Central memory CD8-positive, alpha-beta T cell (primary cell): ENCODE data around the gene CD68.

Source experiments
- ATAC-seq: fragments of 150-1000 bp; cut with Tn5 transposase; replicated peaks from 2 replicates; pipeline ENCODE4 v1.10.0; 2022; ENCODE audit warnings: mild to moderate bottlenecking, moderate FRiP score, moderate number of reproducible peaks; ENCODE audit not compliant: poor library complexity, severe bottlenecking; ENCODE audit errors: extremely low read depth
- DNase-seq, 2 donors: peaks; one replicate each; pipeline ENCODE4 v3.0.0; 2021; ENCODE audit warnings: low spot score in 2 of 2
- H3K27ac Mint-ChIP-seq: one replicate; pipeline ENCODE4 v1.8.0; 2022; ENCODE audit warnings: low read depth, mild to moderate bottlenecking, moderate library complexity, mixed read lengths
- H3K27me3 Mint-ChIP-seq: one replicate; pipeline ENCODE4 v1.8.0; 2022; ENCODE audit warnings: mixed read lengths
- H3K36me3 Mint-ChIP-seq: one replicate; pipeline ENCODE4 v1.8.0; 2022; ENCODE audit warnings: mild to moderate bottlenecking, moderate library complexity, mixed read lengths; ENCODE audit not compliant: insufficient read depth
- H3K4me1 Mint-ChIP-seq: one replicate; pipeline ENCODE4 v1.8.0; 2022; ENCODE audit warnings: mixed read lengths
- H3K4me3 Mint-ChIP-seq: one replicate; pipeline ENCODE4 v1.8.0; 2022; ENCODE audit warnings: mild to moderate bottlenecking, moderate library complexity, mixed read lengths
- H3K9me3 Mint-ChIP-seq: one replicate; pipeline ENCODE4 v1.8.0; 2022; ENCODE audit warnings: mixed read lengths

Gene CD68

DNA sequence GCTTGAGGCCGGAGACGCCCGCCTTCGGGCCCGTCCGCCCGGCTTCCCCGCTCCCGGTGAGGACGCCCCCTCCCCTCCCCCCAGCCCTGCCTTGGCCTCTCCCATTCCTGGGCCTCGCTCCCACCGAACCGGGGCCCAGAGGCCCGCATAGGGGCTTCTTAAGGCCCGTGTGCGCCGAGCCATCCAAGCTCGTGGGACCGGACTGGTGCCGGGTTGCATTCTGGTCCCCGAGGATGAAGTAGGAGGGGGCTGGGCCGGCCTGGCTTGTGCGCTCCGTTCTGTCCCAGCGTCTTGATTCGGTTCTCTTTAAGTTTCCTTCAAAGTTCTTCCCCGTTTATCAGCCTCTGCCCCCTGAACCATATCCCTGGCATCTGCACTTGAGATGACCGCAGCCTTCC is 17.2 kb upstream of the CD68 start:
- Mint-ChIP-seq H3K9me3 (no peaks in the 10 kb centered on the region), H3K27me3 (no peaks in the 10 kb centered on the region), H3K36me3 (peaks cover 36% of the 10 kb centered on the region), H3K4me3 (peak overlapping the region; percentile 86), H3K27ac (peak overlapping the region; percentile 97), H3K4me1 (peaks cover 33% of the 10 kb centered on the region)
- ATAC-seq: no peak
- DNase-seq: no peak

DNA sequence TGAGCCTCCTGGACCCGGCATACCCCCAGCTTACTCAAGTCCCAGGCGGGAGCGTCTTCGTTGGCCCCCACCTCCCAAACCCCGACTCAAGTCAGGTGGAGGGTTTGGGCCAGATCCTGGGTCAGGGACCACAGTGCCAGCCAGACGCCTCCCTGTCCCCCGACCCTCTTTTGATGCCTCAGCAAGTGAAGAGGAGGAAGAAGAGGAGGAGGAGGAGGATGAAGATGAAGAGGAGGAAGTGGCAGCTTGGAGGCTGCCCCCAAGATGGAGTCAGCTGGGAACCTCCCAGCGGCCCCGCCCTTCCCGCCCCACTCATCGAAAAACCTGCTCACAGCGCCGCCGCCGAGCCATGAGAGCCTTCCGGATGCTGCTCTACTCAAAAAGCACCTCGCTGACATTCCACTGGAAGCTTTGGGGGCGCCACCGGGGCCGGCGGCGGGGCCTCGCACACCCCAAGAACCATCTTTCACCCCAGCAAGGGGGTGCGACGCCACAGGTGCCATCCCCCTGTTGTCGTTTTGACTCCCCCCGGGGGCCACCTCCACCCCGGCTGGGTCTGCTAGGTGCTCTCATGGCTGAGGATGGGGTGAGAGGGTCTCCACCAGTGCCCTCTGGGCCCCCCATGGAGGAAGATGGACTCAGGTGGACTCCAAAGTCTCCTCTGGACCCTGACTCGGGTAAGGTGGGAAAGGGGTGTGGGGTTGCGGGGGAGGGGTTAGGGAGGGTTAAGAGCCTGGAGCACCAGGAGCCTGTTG is 16.1 kb upstream of the CD68 start:
- Mint-ChIP-seq H3K4me1 (peaks cover 39% of the 10 kb centered on the region), H3K9me3 (no peaks in the 10 kb centered on the region), H3K36me3 (peaks cover 40% of the 10 kb centered on the region), H3K27me3 (no peaks in the 10 kb centered on the region), H3K27ac (no peak overlapping the region), H3K4me3 (peak overlapping the region; percentile 86)
- DNase-seq (no peak), ATAC-seq (no peak)

DNA sequence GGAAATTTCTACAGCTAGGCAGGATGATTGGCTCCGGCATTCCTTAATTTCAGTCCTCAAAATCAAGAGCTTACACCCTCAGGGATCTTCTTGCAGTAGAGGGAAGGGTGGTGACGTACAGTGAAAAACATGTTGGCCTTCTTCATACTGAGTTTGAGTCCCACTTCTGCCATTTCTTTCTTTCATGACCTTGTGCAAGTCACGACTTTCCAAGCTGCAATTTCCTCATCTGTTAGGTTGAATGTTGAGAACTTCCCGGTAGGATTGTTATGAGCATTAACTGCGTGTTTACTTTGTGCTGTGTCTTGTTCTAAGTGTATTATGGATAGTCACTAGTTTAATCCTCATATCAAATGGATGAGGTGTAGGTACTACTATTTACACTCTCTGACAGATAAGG is 9.9 kb upstream of the CD68 start:
- Mint-ChIP-seq H3K4me1 (peaks cover 32% of the 10 kb centered on the region), H3K27me3 (no peaks in the 10 kb centered on the region), H3K36me3 (peaks cover 46% of the 10 kb centered on the region), H3K27ac (no peak overlapping the region), H3K9me3 (no peaks in the 10 kb centered on the region), H3K4me3 (no peak overlapping the region)
- DNase-seq (no peak), ATAC-seq (no peak)

DNA sequence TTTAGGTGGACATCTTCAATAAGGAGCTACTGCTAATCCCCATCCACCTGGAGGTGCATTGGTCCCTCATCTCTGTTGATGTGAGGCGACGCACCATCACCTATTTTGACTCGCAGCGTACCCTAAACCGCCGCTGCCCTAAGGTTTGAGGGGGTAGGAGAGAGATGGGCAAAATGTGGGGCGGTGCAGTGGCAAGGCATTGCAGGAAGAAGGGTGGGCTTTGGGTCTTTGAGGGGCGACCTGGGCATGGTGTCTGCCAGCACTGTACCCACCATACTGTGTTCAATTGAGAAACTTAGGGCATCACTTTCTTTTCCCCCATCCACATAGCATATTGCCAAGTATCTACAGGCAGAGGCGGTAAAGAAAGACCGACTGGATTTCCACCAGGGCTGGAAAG is 9.1 kb upstream of the CD68 start:
- H3K36me3 Mint-ChIP-seq: peaks cover 53% of the 10 kb centered on the region
- H3K27me3 Mint-ChIP-seq: no peaks in the 10 kb centered on the region
- no peak for DNase-seq
- H3K27ac Mint-ChIP-seq: no peak overlapping the region
- ATAC-seq: no peak
- no peak overlapping the region for H3K4me3 Mint-ChIP-seq
- peaks cover 32% of the 10 kb centered on the region for H3K4me1 Mint-ChIP-seq
- no peaks in the 10 kb centered on the region for H3K9me3 Mint-ChIP-seq

DNA sequence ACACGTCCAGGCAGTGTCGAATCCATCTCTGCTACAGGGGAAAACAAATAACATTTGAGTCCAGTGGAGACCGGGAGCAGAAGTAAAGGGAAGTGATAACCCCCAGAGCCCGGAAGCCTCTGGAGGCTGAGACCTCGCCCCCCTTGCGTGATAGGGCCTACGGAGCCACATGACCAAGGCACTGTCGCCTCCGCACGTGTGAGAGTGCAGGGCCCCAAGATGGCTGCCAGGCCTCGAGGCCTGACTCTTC is 7.2 kb upstream of the CD68 start:
- H3K27ac Mint-ChIP-seq: peak overlapping the region; percentile 99
- H3K4me3 Mint-ChIP-seq: peak overlapping the region; percentile 100
- no peaks in the 10 kb centered on the region for H3K27me3 Mint-ChIP-seq
- DNase-seq (no peak), ATAC-seq (no peak)
- H3K36me3 Mint-ChIP-seq: peaks cover 59% of the 10 kb centered on the region
- peaks cover 42% of the 10 kb centered on the region for H3K4me1 Mint-ChIP-seq
- H3K9me3 Mint-ChIP-seq: no peaks in the 10 kb centered on the region

DNA sequence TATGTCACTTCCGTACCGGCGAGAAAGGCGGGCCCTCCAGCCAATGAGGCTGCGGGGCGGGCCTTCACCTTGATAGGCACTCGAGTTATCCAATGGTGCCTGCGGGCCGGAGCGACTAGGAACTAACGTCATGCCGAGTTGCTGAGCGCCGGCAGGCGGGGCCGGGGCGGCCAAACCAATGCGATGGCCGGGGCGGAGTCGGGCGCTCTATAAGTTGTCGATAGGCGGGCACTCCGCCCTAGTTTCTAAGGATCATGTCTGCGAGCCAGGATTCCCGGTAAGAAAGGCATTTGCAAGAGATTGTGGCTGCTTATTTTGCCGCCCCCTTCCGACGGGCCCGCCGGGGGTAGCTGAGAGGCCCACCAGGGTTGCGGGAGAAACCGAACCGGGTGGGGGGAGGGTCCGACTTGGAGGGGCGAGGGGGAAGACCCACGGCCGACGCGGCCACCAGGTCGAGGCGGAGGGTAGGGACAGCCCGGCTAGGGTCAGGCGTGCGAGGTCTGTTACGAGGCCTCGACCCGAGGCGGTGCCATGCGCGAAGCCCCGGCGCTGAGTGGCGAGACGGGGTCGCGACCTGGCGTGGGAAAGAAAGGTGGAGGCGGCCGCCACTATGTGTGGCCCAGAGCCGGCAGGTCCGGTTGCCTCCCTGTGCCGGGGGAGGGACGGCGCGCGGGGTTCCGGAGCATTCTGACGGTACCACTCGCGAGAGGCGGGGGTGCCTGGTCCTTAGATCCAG is 6.7 kb upstream of the CD68 start:
- DNase-seq (peak; percentile 100), ATAC-seq (peak; percentile 84)
- Mint-ChIP-seq H3K36me3 (peaks cover 59% of the 10 kb centered on the region), H3K27me3 (no peaks in the 10 kb centered on the region), H3K4me3 (peak overlapping the region; percentile 100), H3K4me1 (peaks cover 37% of the 10 kb centered on the region), H3K27ac (peak overlapping the region; percentile 99), H3K9me3 (no peaks in the 10 kb centered on the region)

DNA sequence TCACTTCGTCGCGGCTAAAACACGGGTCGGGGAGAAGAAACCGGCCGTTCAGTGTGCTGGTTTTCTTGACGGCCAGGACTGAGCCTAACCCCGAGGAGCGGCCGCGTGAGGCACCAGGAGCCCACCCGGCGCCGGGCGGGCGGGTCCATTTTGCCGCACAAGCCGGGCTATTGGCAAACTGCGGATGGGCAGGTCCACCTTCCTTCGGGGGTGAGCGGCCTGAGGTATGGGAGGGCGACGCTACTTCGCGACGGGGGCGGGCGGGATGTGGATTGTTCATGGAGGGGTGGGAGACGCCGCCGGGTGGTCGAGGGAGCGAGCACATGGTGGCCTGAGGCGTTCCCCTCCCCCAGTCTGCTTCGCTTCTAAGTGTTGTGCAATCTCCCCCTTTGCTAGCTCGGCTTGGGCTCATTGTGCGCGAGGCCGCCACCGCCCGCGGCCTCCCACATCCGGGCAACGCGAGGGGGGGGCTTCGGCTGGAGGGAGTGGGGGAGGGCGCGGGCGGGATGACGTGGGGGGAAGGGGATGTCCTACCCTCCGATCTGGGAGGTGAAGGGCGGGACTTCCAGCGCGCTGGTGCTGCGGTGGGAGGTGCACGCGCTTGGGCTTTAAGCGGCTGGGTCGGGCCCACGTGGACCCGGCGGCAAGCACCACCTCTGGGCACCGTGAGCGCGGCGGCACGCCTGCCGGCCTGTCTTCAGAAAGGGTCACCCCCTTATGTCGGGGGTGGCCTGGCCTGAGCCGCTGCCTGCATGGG is 5.9 kb upstream of the CD68 start:
- Mint-ChIP-seq H3K27me3 (no peaks in the 10 kb centered on the region), H3K36me3 (peaks cover 67% of the 10 kb centered on the region), H3K4me3 (peak overlapping the region; percentile 100), H3K4me1 (peaks cover 36% of the 10 kb centered on the region), H3K9me3 (no peaks in the 10 kb centered on the region), H3K27ac (peak overlapping the region; percentile 99)
- peak; percentile 45 for ATAC-seq
- DNase-seq: peak; percentile 76 to 89

DNA sequence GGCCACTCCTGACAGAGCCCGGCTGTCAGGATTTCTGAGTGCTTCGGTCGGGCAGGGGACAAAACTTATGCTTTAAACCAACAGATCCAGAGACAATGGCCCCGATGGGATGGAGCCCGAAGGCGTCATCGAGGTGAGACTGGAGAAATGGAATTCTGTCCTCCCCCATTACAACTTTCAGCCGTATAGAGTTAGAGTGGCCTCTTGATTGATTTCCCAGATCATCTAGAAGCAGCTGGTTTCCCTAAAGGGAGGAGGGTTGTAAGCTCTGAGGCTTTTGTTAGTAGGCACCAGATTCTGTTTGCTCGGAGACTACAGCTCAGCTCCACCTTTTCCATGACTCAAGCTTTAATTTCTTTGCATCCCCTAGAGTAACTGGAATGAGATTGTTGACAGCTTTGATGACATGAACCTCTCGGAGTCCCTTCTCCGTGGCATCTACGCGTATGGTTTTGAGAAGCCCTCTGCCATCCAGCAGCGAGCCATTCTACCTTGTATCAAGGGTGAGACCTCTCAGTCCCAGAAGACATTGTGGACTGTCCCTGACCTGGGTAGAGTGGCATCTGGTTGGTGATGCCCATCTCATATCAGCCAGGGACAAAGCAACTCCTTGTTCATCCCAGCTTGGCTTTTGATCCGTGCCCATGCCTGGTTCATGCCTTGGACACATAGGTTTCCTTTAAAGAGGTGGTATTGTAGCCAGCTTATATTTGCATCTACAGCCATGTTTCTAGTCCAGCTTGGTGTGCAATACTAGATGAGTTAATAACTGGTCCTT is 5.1 kb upstream of the CD68 start:
- H3K27me3 Mint-ChIP-seq: no peaks in the 10 kb centered on the region
- peak overlapping the region; percentile 99 for H3K27ac Mint-ChIP-seq
- DNase-seq (no peak), ATAC-seq (no peak)
- peaks cover 44% of the 10 kb centered on the region for H3K4me1 Mint-ChIP-seq
- H3K9me3 Mint-ChIP-seq: no peaks in the 10 kb centered on the region
- peak overlapping the region; percentile 100 for H3K4me3 Mint-ChIP-seq
- H3K36me3 Mint-ChIP-seq: peaks cover 75% of the 10 kb centered on the region

DNA sequence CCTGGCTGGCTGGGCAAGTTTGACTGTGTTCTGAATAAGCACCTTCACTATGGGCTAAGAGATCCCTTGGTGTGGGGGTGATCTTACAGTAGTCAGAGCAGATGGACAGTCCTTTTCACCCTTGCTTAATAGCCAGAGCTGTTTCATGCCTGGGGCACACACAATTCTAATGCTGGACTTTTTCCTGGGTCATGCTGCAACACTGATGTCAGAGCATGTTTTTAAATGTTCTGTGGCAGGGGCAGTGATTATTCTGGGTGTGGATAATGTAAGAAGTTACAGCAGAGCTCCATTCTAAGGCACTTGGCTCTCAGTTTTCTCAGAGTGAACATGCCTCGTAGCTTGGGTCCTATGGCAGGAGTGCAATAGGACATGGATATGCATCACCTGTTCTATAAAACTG is 4.0 kb upstream of the CD68 start:
- Mint-ChIP-seq H3K27me3 (no peaks in the 10 kb centered on the region), H3K4me3 (peak overlapping the region; percentile 100), H3K36me3 (peaks cover 77% of the 10 kb centered on the region), H3K4me1 (peaks cover 54% of the 10 kb centered on the region), H3K27ac (no peak overlapping the region), H3K9me3 (no peaks in the 10 kb centered on the region)
- DNase-seq (no peak), ATAC-seq (no peak)

DNA sequence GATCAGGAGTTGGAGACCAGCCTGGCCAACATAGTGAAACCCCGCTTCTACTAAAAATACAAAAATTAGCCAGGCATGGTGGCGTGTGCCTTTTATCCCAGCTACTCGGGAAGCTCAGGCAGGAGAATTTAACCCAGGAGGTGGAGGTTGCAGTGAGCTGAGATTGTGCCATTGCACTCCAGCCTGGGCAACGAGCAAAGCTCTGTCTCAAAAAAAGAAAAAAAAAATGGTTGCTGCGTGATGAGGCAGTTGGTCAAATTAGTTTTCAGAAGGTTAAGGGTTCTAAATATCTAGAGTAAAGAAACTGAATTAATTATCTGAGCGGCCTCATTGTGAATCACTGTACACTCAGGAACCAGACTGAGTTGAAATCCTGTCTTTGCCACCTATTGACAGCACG is 3.5 kb upstream of the CD68 start:
- Mint-ChIP-seq H3K27me3 (no peaks in the 10 kb centered on the region), H3K4me1 (peaks cover 59% of the 10 kb centered on the region), H3K27ac (no peak overlapping the region), H3K36me3 (peaks cover 81% of the 10 kb centered on the region), H3K9me3 (no peaks in the 10 kb centered on the region), H3K4me3 (peak overlapping the region; percentile 100)
- DNase-seq (no peak), ATAC-seq (no peak)

DNA sequence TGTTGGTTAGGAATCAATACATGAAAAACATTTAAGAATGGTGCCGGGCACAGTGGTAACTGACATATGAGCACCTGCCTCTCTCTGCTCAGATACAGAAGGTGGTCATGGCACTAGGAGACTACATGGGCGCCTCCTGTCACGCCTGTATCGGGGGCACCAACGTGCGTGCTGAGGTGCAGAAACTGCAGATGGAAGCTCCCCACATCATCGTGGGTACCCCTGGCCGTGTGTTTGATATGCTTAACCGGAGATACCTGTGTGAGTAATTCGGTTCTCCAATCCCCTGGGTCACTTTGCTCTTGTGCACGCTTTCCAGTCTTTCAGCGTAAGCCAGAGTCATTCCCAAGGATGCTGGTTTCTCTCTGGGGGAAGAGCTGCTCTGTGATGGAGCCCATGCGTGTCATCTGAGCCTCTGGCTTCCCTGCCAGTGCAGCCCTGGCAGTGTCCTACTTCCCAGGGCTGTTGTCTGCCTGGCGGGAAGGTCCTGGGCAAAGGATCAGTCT is 3.0 kb upstream of the CD68 start:
- Mint-ChIP-seq H3K36me3 (peaks cover 83% of the 10 kb centered on the region), H3K27ac (no peak overlapping the region), H3K4me3 (peak overlapping the region; percentile 100), H3K9me3 (no peaks in the 10 kb centered on the region), H3K4me1 (peaks cover 62% of the 10 kb centered on the region), H3K27me3 (no peaks in the 10 kb centered on the region)
- no peak for ATAC-seq
- DNase-seq: no peak
